Left lung (tissue), 10 donors: ENCODE measurements around the gene SIM1. TPM values are rescaled to one million over a fixed set of nuclear protein-coding genes. Genes with fewer than 3 reads are reported as not detected.

Experiments used
- ATAC-seq: fragments of 200-7000 bp; cut with Tn5 transposase; one replicate; pipeline ENCODE4 v1.9.1; 2020; ENCODE audit warnings: moderate library complexity
- DNase-seq, 4 donors: peaks; one replicate each; pipeline ENCODE4 v3.0.0-alpha.2; 2013 to 2020
- H3K27ac ChIP-seq, 2 donors: fragments of 200-600 bp; sonication (generic) in 1 of 2; one replicate each; pipeline versions ENCODE4 v1.5.0 to v1.8.0; 2020 to 2021
- H3K27me3 ChIP-seq, 2 donors: fragments of 200-600 bp; sonication (generic) in 1 of 2; one replicate each; pipeline versions ENCODE4 v1.5.0 to v1.8.0; 2020 to 2021
- H3K36me3 ChIP-seq, 2 donors: fragments of 200-600 bp; sonication (generic) in 1 of 2; one replicate each; pipeline versions ENCODE4 v1.5.0 to v1.8.0; 2020 to 2021
- H3K4me1 ChIP-seq, 2 donors: fragments of 200-600 bp; one replicate each; pipeline ENCODE4 v1.8.0; 2021
- H3K4me3 ChIP-seq, 2 donors: fragments of 200-600 bp; sonication (generic) in 1 of 2; one replicate each; pipeline versions ENCODE4 v1.5.0 to v1.8.0; 2020 to 2021; ENCODE audit warnings: mild to moderate bottlenecking in 1 of 2
- H3K9me3 ChIP-seq, 2 donors: fragments of 200-600 bp; sonication (generic) in 1 of 2; one replicate each; pipeline versions ENCODE4 v1.5.0 to v1.8.0; 2020 to 2021
- intact Hi-C, 2 donors: fragments of 100-400 bp; cut with DNase I; formaldehyde crosslinking; loops; one replicate each; pipeline versions ENCODE4 v1.11.2 to v1.14.2; 2022
- polyA plus RNA-seq, 6 donors: library from polyadenylated mRNA; unstranded; fragments of 120-200 nt; gene quantifications; one replicate each; pipeline ENCODE4 v1.2.1, GENCODE V29; 2013; ENCODE audit not compliant: insufficient read length in 6 of 6
- total RNA-seq, 2 donors: library from RNA; stranded (reverse); fragmentation: NEBNext Ultra II Directional; extraction: Animal tissue kit (Norgen Biotek cat#: 25700); gene quantifications; one replicate each; pipeline ENCODE4 v1.2.1, GENCODE V29; 2021
- TF ChIP-seq, protein P1 (sequence below), 2 donors: fragments of 200-600 bp; sonication (generic) in 1 of 2; IDR thresholded peaks; one replicate each; pipeline versions ENCODE4 v1.5.0 to v1.8.0; 2021; ENCODE audit warnings: antibody characterized with exemption in 2 of 2
- donor health status: DM: no; HTN: yes; CAD: no.
- donor health status: DM: no; HTN: no; CAD: no.

Gene SIM1
- total and polyA plus RNA-seq, 8 donors, result 0.03 to 0.32 (median 0.08) TPM; not detected in 3

DNA sequence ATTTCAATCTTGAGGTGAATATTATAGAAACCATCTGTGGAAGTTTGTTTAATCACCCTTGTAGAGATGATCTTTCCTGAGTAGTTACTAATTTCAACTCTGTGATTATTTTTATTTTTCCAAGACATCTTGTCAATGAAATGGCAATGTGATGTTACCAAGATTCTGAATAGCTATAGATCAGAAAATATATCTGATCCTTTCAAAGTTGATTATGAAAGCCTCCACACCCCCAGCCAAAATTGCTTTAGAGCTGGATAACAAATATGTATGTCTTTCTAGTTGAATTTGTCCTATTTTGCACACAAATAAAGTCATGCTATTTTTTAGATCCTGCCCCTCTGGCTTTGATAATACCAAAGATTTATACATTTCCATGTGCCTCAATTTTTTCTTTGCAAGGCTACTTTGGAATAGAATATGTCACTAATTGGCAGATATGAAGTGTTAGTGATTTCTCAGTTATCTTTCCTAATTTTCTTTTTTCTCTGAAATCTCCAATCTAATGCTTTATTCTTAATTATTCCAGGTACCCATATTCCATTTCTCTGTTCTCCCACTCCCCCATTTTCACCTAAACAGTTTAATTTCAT is 5.0 kb downstream of the SIM1 start:
- DNase-seq (no peak), ATAC-seq (no peak)
- TF ChIP-seq, protein P1, sequence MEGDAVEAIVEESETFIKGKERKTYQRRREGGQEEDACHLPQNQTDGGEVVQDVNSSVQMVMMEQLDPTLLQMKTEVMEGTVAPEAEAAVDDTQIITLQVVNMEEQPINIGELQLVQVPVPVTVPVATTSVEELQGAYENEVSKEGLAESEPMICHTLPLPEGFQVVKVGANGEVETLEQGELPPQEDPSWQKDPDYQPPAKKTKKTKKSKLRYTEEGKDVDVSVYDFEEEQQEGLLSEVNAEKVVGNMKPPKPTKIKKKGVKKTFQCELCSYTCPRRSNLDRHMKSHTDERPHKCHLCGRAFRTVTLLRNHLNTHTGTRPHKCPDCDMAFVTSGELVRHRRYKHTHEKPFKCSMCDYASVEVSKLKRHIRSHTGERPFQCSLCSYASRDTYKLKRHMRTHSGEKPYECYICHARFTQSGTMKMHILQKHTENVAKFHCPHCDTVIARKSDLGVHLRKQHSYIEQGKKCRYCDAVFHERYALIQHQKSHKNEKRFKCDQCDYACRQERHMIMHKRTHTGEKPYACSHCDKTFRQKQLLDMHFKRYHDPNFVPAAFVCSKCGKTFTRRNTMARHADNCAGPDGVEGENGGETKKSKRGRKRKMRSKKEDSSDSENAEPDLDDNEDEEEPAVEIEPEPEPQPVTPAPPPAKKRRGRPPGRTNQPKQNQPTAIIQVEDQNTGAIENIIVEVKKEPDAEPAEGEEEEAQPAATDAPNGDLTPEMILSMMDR (IDR thresholded peaks at IDR 0.05), result no peak
- H3K27ac ChIP-seq, result no peak overlapping the region
- peaks cover 0 to 4% of the 10 kb centered on the region in 2 donors for H3K4me1 ChIP-seq
- no peaks in the 10 kb centered on the region for H3K36me3 ChIP-seq
- H3K4me3 ChIP-seq, result no peak overlapping the region
- intact Hi-C loops, result no loop called here
- H3K9me3 ChIP-seq, result no peaks in the 10 kb centered on the region
- peaks cover 100% of the 10 kb centered on the region in 2 donors for H3K27me3 ChIP-seq

GRCh38 chr6:100458841-100459591 is 5.7 kb downstream of the SIM1 start:
- intact Hi-C loops, result no loop called here
- TF ChIP-seq, protein P1 (IDR thresholded peaks at IDR 0.05), result no peak
- no peaks in the 10 kb centered on the region for H3K9me3 ChIP-seq
- H3K4me3 ChIP-seq, result no peak overlapping the region
- H3K27ac ChIP-seq, result no peak overlapping the region
- peaks cover 100% of the 10 kb centered on the region in 2 donors for H3K27me3 ChIP-seq
- no peaks in the 10 kb centered on the region for H3K36me3 ChIP-seq
- H3K4me1 ChIP-seq, result no peaks in the 10 kb centered on the region
- ATAC-seq (no peak), DNase-seq (no peak)

- Histone ChIP-seq H3K4me1 (no peaks in the 10 kb centered on the region), H3K27me3 (peaks cover 99 to 100% of the 10 kb centered on the region in 2 donors), H3K27ac (no peak overlapping the region), H3K4me3 (no peak overlapping the region), H3K9me3 (no peaks in the 10 kb centered on the region), H3K36me3 (no peaks in the 10 kb centered on the region)
- no peak for DNase-seq
- intact Hi-C loops, result no loop called here
- TF ChIP-seq, protein P1 (IDR thresholded peaks at IDR 0.05), result no peak
- no peak for ATAC-seq
Measured at GRCh38 chr6:100457311-100457990, 7.3 kb downstream of the SIM1 start.

DNA sequence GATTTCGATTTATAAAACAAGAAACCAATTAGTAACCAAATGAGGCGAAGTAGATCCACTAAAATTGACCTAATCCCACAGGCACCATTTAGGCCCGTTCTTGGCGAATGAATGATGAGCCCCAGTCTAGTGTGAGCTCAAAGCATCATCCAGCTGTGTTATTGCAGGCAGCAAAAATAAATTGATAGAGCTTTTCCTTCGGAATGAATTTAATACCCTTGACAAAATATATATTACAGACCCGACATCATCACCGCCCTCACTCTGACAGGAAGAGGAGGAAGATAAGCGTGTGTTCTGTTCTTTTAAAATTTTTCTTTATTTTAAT is 7.8 kb downstream of the SIM1 start:
- TF ChIP-seq, protein P1 (IDR thresholded peaks at IDR 0.05), result no peak
- Histone ChIP-seq H3K36me3 (no peaks in the 10 kb centered on the region), H3K4me1 (no peaks in the 10 kb centered on the region), H3K9me3 (no peaks in the 10 kb centered on the region), H3K4me3 (no peak overlapping the region), H3K27ac (no peak overlapping the region), H3K27me3 (peaks cover 99 to 100% of the 10 kb centered on the region in 2 donors)
- DNase-seq (no peak), ATAC-seq (no peak)
- intact Hi-C loops, result no loop called here
